Measurements from ENCODE around the gene RPS21. TPM values are rescaled to one million over a fixed set of nuclear protein-coding genes. Genes with fewer than 3 reads are reported as not detected.

RPS21 gene
- total and polyA plus RNA-seq, 12 donors: 438 to 4,794 (median 1,602) TPM

DNA sequence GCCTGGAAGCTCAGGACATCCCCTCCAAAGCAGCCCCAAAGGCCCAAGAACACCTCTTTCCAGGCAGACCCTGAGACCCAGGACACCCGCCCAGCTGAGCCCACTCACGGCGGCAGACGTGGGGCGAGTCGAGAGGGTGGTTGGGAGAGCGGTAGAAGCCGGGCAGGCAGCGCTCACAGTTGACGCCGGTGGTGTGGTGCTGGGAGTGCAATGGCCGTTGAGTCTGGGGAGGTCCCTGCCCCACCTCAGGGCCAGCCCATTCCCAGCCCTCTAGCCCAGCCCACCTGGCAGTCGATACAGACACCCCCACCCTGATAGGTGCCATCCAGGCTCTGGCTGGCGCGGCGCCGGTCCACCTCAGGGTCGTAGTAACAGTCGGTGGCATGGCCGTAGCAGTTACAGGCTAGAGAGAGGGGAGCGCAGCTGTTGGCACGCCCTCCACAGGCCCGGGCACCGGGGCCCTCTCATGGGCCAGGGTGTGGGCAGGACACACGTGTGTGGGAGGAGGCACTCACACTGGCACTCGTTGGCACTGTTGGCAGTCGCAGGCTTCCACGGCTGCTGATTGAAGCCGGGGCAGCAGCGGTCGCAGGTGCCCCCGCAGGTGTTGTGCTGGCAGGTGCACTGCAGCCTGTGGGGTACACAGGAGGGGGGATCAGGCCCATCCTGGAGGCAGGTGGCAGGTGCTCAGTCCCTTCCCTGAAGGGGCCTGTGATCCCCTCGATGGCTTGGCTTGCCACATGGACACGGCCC, 40.3 kb upstream of the RPS21 start:
- Histone ChIP-seq H3K4me3 (no peak overlapping the region), H3K9me3 (replicated peaks in 1 of 3) (no peaks in the 10 kb centered on the region), H3K4me1 (replicated peaks in 1 of 2) (peaks cover 0 to 6% of the 10 kb centered on the region in 2 donors), H3K27ac (no peak overlapping the region), H3K27me3 (no peaks in the 10 kb centered on the region), H3K36me3 (replicated peaks in 1 of 2) (peaks cover 0 to 19% of the 10 kb centered on the region in 2 donors)
- no peak for TF ChIP-seq POLR2A (IDR thresholded peaks at IDR 0.05)
- TF ChIP-seq, protein P1, sequence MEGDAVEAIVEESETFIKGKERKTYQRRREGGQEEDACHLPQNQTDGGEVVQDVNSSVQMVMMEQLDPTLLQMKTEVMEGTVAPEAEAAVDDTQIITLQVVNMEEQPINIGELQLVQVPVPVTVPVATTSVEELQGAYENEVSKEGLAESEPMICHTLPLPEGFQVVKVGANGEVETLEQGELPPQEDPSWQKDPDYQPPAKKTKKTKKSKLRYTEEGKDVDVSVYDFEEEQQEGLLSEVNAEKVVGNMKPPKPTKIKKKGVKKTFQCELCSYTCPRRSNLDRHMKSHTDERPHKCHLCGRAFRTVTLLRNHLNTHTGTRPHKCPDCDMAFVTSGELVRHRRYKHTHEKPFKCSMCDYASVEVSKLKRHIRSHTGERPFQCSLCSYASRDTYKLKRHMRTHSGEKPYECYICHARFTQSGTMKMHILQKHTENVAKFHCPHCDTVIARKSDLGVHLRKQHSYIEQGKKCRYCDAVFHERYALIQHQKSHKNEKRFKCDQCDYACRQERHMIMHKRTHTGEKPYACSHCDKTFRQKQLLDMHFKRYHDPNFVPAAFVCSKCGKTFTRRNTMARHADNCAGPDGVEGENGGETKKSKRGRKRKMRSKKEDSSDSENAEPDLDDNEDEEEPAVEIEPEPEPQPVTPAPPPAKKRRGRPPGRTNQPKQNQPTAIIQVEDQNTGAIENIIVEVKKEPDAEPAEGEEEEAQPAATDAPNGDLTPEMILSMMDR (IDR thresholded peaks at IDR 0.05): no peak
- intact Hi-C loops (cut with DNase I): no loop called here
- peak in 1 of 7 donors; percentile 6 for DNase-seq
- 92 to 96% (median 95%) methylated on average over 16 to 34 of the region's 34 CpGs for WGBS, 4 donors

DNA sequence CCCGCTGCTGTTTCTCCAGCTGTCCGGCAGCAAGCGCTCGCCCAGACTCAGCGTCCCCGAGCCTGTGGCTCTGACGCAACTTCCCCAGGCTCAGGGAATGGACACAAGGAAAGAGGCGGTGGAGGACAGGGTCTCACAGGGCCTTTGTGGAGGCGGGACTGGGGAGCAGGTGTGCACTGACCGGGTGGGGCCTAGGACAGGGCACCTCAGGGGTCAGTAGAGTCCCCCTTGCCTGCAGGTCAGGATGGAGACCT, 39.8 kb upstream of the RPS21 start:
- Histone ChIP-seq H3K4me3 (no peak overlapping the region), H3K36me3 (replicated peaks in 1 of 2) (peaks cover 0 to 24% of the 10 kb centered on the region in 2 donors), H3K4me1 (replicated peaks in 1 of 2) (peaks cover 0 to 6% of the 10 kb centered on the region in 2 donors), H3K27me3 (no peaks in the 10 kb centered on the region), H3K9me3 (replicated peaks in 1 of 3) (no peaks in the 10 kb centered on the region), H3K27ac (no peak overlapping the region)
- intact Hi-C loops (cut with DNase I): no loop called here
- no peak for DNase-seq
- no peak for TF ChIP-seq POLR2A (IDR thresholded peaks at IDR 0.05)
- TF ChIP-seq, protein P1 (IDR thresholded peaks at IDR 0.05): no peak
- 95 to 100% (median 98%) methylated on average over 2 to 10 of the region's 10 CpGs for WGBS, 4 donors

DNA sequence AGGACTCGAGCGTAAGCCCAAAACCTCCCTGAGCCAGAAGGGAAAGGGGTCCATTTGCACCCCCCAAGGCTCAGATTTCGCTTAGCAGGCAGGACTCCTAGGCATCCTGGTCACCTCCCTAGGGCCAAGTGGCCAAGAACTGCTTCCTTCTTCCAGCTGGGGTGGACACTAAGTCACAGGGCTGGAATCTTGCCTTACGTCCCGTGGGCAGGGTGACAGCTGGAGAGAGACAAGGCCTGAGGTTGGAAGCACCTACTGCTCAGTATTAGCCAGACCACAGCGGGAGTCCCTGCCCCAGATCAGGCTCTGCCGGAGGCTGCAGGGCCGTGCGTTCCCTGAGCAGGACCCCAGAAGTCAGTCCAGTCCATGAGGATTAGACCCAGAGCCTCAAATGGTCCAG, 39.5 kb upstream of the RPS21 start:
- intact Hi-C loops (cut with DNase I): no loop called here
- H3K27me3 ChIP-seq: no peaks in the 10 kb centered on the region
- peaks cover 0 to 6% of the 10 kb centered on the region in 2 donors for H3K4me1 ChIP-seq (replicated peaks in 1 of 2)
- no peak for TF ChIP-seq POLR2A (IDR thresholded peaks at IDR 0.05)
- TF ChIP-seq, protein P1 (IDR thresholded peaks at IDR 0.05): no peak
- no peak for DNase-seq
- 71 to 98% (median 88%) methylated on average over 5 to 9 of the region's 9 CpGs for WGBS, 4 donors
- H3K36me3 ChIP-seq (replicated peaks in 1 of 2): peaks cover 0 to 25% of the 10 kb centered on the region in 2 donors
- H3K9me3 ChIP-seq (replicated peaks in 1 of 3): no peaks in the 10 kb centered on the region
- no peak overlapping the region for H3K27ac ChIP-seq
- H3K4me3 ChIP-seq: no peak overlapping the region

DNA sequence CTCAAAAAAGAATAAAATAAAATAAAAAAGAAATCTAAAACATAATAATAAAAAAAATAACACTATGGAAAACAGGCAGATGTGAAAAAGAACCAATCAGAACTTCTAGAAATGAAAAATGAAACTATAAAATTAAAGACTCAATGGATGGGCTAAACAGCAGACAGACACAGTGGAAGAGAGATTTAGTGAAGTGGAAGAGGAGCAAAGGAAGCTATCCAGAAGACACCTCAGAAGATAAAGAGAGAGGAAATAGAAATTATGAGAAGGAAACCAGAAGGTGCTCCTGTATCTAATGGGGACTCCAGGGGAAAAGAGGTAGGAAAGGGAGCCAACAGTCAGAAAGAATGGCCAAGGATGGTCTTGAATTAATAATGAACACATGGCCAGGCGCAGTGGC, 38.3 kb upstream of the RPS21 start:
- intact Hi-C loops (cut with DNase I): no loop called here
- DNase-seq: no peak
- 29 to 100% (median 95%) methylated on average over 1 of the region's 1 CpG for whole genome bisulfite sequencing, 4 donors
- Histone ChIP-seq H3K27me3 (no peaks in the 10 kb centered on the region), H3K4me3 (no peak overlapping the region), H3K4me1 (replicated peaks in 1 of 2) (peaks cover 5 to 12% of the 10 kb centered on the region in 2 donors), H3K9me3 (replicated peaks in 1 of 3) (no peaks in the 10 kb centered on the region), H3K27ac (no peak overlapping the region), H3K36me3 (replicated peaks in 1 of 2) (peaks cover 0 to 25% of the 10 kb centered on the region in 2 donors)
- TF ChIP-seq POLR2A (IDR thresholded peaks at IDR 0.05): no peak
- TF ChIP-seq, protein P1 (IDR thresholded peaks at IDR 0.05): no peak

Measured in adrenal gland (tissue), 12 donors.